IMR-90 (cell line): Measurements from ENCODE around the gene ITGB1BP1. TPM values are rescaled to one million over a fixed set of nuclear protein-coding genes. Genes with fewer than 3 reads are reported as not detected.

Experiments used
- ATAC-seq: fragments of 200-7000 bp; cut with Tn5 transposase; 2 replicates; pipeline ENCODE4 v1.9.1; 2020; ENCODE audit warnings: low read depth, mild to moderate bottlenecking, moderate library complexity
- BruUV-seq: library from RNA; stranded (reverse); fragments of 400-500 nt; replicated peaks from 2 replicates; lab custom pipeline; 2021; lab: Mats Ljungman, UMichigan
- CTCF ChIA-PET: fragments of 300-600 bp; formaldehyde crosslinking; extraction: SDS; loops from one replicate; lab custom pipeline; 2021; ENCODE audit warnings: antibody characterized with exemption; lab: Yijun Ruan, JAX
- POLR2A ChIA-PET: fragments of 300-600 bp; sonication (Branson Sonifier 250); formaldehyde crosslinking; loops from one replicate; lab custom pipeline; 2022; ENCODE audit warnings: antibody characterized with exemption; ENCODE audit not compliant: unreplicated experiment; lab: Charles Lee
- DNase-seq: peaks from one replicate; pipeline ENCODE4 v3.0.0; 2013
- H2AFZ ChIP-seq: replicated peaks from 2 replicates; pipeline ENCODE3; 2013; ENCODE audit warnings: low read length, mild to moderate bottlenecking; ENCODE audit not compliant: poor library complexity
- H2AK5ac ChIP-seq: 2 replicates; pipeline ENCODE4 v1.6.1; 2013; ENCODE audit warnings: low read depth, low read length, inconsistent platforms
- H2AK9ac ChIP-seq: replicated peaks from 2 replicates; pipeline ENCODE3; 2013; ENCODE audit warnings: mild to moderate bottlenecking, low read depth, low read length, moderate library complexity; ENCODE audit not compliant: poor library complexity
- H2BK120ac ChIP-seq: 2 replicates; pipeline ENCODE4 v1.6.1; 2013; ENCODE audit warnings: low read depth, low read length, inconsistent platforms
- H2BK15ac ChIP-seq: 3 replicates; pipeline ENCODE4 v1.6.1; 2013; ENCODE audit warnings: low read depth, low read length, inconsistent platforms
- H2BK20ac ChIP-seq: 2 replicates; pipeline ENCODE4 v1.6.1; 2013; ENCODE audit warnings: low read depth, mild to moderate bottlenecking, inconsistent platforms, low read length, moderate library complexity
- H2BK5ac ChIP-seq: 2 replicates; pipeline ENCODE4 v1.6.1; 2013; ENCODE audit warnings: mild to moderate bottlenecking, low read depth, low read length, inconsistent platforms; ENCODE audit not compliant: poor library complexity, severe bottlenecking
- H3K14ac ChIP-seq: replicated peaks from 2 replicates; pipeline ENCODE4 v1.6.1; 2013; ENCODE audit warnings: low read depth, low read length, inconsistent platforms
- H3K18ac ChIP-seq: 2 replicates; pipeline ENCODE4 v1.6.1; 2013; ENCODE audit warnings: low read depth, low read length, control low read depth
- H3K23ac ChIP-seq: 2 replicates; pipeline ENCODE4 v1.6.1; 2013; ENCODE audit warnings: low read depth, low read length, inconsistent platforms
- H3K27ac ChIP-seq: 2 replicates; pipeline ENCODE4 v1.5.1; 2013; ENCODE audit warnings: mild to moderate bottlenecking, control low read depth, low read length; ENCODE audit not compliant: insufficient read depth
- H3K27me3 ChIP-seq: 2 replicates; pipeline ENCODE4 v1.6.1; 2013; ENCODE audit warnings: low read length; ENCODE audit not compliant: control insufficient read depth, insufficient read depth
- H3K36me3 ChIP-seq: 2 replicates; pipeline ENCODE4 v1.6.1; 2013; ENCODE audit warnings: low read length, mixed read lengths; ENCODE audit not compliant: control insufficient read depth, insufficient read depth
- H3K4ac ChIP-seq: 2 replicates; pipeline ENCODE4 v1.6.1; 2013; ENCODE audit warnings: low read depth, low read length, inconsistent platforms
- H3K4me1 ChIP-seq: 2 replicates; pipeline ENCODE4 v1.6.1; 2013; ENCODE audit warnings: low read length, mixed read lengths; ENCODE audit not compliant: control insufficient read depth, insufficient read depth
- H3K4me2 ChIP-seq: 2 replicates; pipeline ENCODE4 v1.6.1; 2013; ENCODE audit warnings: low read depth, mild to moderate bottlenecking, control low read depth, low read length, moderate library complexity
- H3K4me3 ChIP-seq: 2 replicates; pipeline ENCODE4 v1.5.1; 2013; ENCODE audit warnings: low read depth, mild to moderate bottlenecking, control low read depth, low read length, moderate library complexity; ENCODE audit not compliant: insufficient read depth
- H3K56ac ChIP-seq: 2 replicates; pipeline ENCODE4 v1.6.1; 2013; ENCODE audit warnings: low read length, inconsistent platforms; ENCODE audit not compliant: insufficient read depth; ENCODE audit errors: extremely low read depth
- H3K79me1 ChIP-seq, 2 experiments: 2 replicates each; pipeline ENCODE4 v1.6.1; 2013; ENCODE audit warnings: low read length in 2 of 2, inconsistent platforms in 1 of 2, low read depth in 1 of 2
- H3K9ac ChIP-seq: 2 replicates; pipeline ENCODE4 v1.6.1; 2013; ENCODE audit warnings: low read depth, low read length, control low read depth
- H3K9me1 ChIP-seq: 2 replicates; pipeline ENCODE4 v1.6.1; 2013; ENCODE audit warnings: low read length, inconsistent platforms; ENCODE audit not compliant: insufficient read depth
- H3K9me3 ChIP-seq: 2 replicates; pipeline ENCODE4 v1.6.1; 2013; ENCODE audit warnings: low read length; ENCODE audit not compliant: control insufficient read depth, insufficient read depth
- H4K20me1 ChIP-seq: 2 replicates; pipeline ENCODE4 v1.6.1; 2013; ENCODE audit warnings: low read length, inconsistent platforms; ENCODE audit not compliant: insufficient read depth
- H4K5ac ChIP-seq: 2 replicates; pipeline ENCODE4 v1.6.1; 2013; ENCODE audit warnings: mild to moderate bottlenecking, low read depth, low read length, control low read depth
- H4K8ac ChIP-seq, 2 experiments: 2 replicates each; pipeline ENCODE4 v1.6.1; 2013; ENCODE audit warnings: low read depth in 2 of 2, low read length in 2 of 2, control low read depth in 1 of 2, inconsistent platforms in 1 of 2
- H4K91ac ChIP-seq: 2 replicates; pipeline ENCODE4 v1.6.1; 2013; ENCODE audit warnings: low read depth, low read length, inconsistent platforms; ENCODE audit not compliant: insufficient read depth
- CEBPB ChIP-seq: IDR thresholded peaks from 2 replicates; pipeline ENCODE4 v1.6.1; 2012; ENCODE audit warnings: low read depth, low read length, improper control_type of control experiment
- CHD1 ChIP-seq: IDR thresholded peaks from 2 replicates; pipeline ENCODE4 v1.6.1; 2012; ENCODE audit warnings: low read depth, low read length, improper control_type of control experiment
- FOS ChIP-seq: fragments of 150-350 bp; IDR thresholded peaks from 2 replicates; pipeline ENCODE4 v1.6.1; 2016; ENCODE audit warnings: low read depth, low read length
- MAZ ChIP-seq: IDR thresholded peaks from 2 replicates; pipeline ENCODE4 v1.6.1; 2012; ENCODE audit warnings: low read depth, mild to moderate bottlenecking, low read length, improper control_type of control experiment, moderate library complexity, borderline replicate concordance
- MXI1 ChIP-seq: IDR thresholded peaks from 2 replicates; pipeline ENCODE4 v1.6.1; 2012; ENCODE audit warnings: low read depth, mild to moderate bottlenecking, low read length, moderate library complexity, borderline replicate concordance
- NFE2L2 ChIP-seq: fragments of 150-350 bp; IDR thresholded peaks from 2 replicates; pipeline ENCODE4 v1.6.1; 2016; ENCODE audit warnings: low read depth, mild to moderate bottlenecking, low read length
- POLR2A ChIP-seq: IDR thresholded peaks from 2 replicates; pipeline ENCODE4 v1.6.1; 2012; ENCODE audit warnings: mild to moderate bottlenecking, low read depth, low read length
- SMC3 ChIP-seq: fragments of 150-350 bp; IDR thresholded peaks from 2 replicates; pipeline ENCODE4 v1.6.1; 2016; ENCODE audit warnings: low read depth, mild to moderate bottlenecking, antibody characterized with exemption, low read length, moderate library complexity
- USF2 ChIP-seq: fragments of 150-350 bp; IDR thresholded peaks from 2 replicates; pipeline ENCODE4 v1.6.1; 2017; ENCODE audit warnings: mild to moderate bottlenecking, antibody characterized with exemption, low read length, low read depth
- WGBS, 2 experiments: methylation state at CpG; one replicate each; pipeline versions ENCODE4 v1.1.5 to v1.1.7; 2013; ENCODE audit warnings: missing lambda C conversion rate in 2 of 2; ENCODE audit not compliant: insufficient read length in 1 of 2; ENCODE audit errors: extremely low coverage in 2 of 2; 5-methylcytosine and 5-hydroxymethylcytosine counted together
- dilution Hi-C: fragments of 300-500 bp; cut with HindIII; formaldehyde crosslinking; loops from one replicate; pipeline ENCODE4 v1.14.3; 2018; ENCODE audit warnings: low sequenced_read_pairs; ENCODE audit not compliant: unreplicated experiment
- in situ Hi-C: fragments of 300-500 bp; cut with MboI; formaldehyde crosslinking; loops from 3 replicates; pipeline ENCODE4 v1.14.3; 2019; ENCODE audit warnings: low sequenced_read_pairs, inconsistent platforms, mixed read lengths
- intact Hi-C: fragments of 100-400 bp; cut with micrococcal nuclease; formaldehyde crosslinking; loops from 2 replicates; pipeline ENCODE4 v1.10.0; 2022
- polyA plus RNA-seq, 3 experiments: library from polyadenylated mRNA; depleted of rRNA; stranded (reverse); fragments of >200 nt; gene quantifications; 2 replicates each; pipeline ENCODE4 v1.2.3, GENCODE V29; 2012; ENCODE audit warnings: low replicate concordance in 1 of 3
- total RNA-seq: library from RNA; depleted of rRNA; stranded (reverse); fragments of >200 nt; gene quantifications from 2 replicates; pipeline ENCODE4 v1.2.3, GENCODE V29; 2012
- TF ChIP-seq, protein P1 (sequence below): conservative IDR thresholded peaks from 2 replicates; pipeline ENCODE4 v1.5.1; 2012; ENCODE audit warnings: mild to moderate bottlenecking, low read depth, low read length, improper control_type of control experiment

ITGB1BP1 gene
- total and polyA plus RNA-seq, 2 of the 4 experiments (the other 2 are of a cell fraction) = 48.6 to 88.1 TPM

DNA sequence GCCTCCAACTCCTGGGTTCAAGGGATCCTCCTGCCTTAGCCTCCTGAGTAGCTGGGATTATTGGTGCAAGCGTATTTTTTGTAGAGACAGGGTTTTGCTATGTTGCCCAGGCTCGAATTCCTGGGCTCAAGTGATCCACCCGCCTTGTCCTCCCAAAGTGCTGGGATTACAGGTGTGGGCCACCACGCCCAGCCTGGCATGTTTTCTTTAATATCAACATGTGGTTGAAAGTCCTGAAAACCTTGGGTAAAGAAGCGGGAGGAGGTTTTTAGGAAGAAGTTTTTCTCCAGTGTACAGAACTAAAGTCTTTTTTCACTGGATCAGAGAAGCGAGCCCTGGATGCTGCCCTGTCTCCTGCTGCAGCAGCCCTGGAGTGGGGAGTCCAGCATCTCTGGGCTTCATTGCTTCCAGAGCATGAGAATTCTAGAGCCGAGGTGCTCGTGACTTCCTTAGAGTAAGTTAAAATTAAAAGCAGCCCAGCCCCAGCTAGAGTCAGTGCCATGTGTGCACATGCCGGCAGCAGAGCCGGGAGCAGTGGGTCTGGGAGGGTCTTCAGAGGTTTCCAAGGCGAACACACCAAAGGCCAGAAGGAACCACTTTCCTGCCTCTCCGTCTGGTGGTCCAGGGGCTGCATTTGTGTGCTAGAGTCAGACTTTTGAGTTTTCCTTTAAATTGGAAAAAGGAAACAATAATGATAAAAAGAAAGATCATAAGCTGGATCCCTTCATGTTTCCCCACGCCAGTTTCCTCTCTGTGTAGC lies 31.2 kb downstream of the ITGB1BP1 start:
- H3K36me3 ChIP-seq = peaks cover 49% of the 10 kb centered on the region
- 94% methylated on average over 7 of the region's 13 CpGs; no CpG with 5 or more reads in 1 of the 2 experiments for WGBS, 2 experiments
- DNase-seq (no peak), ATAC-seq (no peak)
- H2BK120ac ChIP-seq = no peak overlapping the region
- H2AFZ ChIP-seq = no peak overlapping the region
- dilution Hi-C loops = no loop called here
- peaks cover 0 to 38% of the 10 kb centered on the region in 2 experiments; a peak in 3 of 4 replicates for H3K79me1 ChIP-seq
- H4K20me1 ChIP-seq = peaks cover 4% of the 10 kb centered on the region
- H3K4me3 ChIP-seq = no peak overlapping the region
- in situ Hi-C loops = no loop called here
- H3K9ac ChIP-seq = no peak overlapping the region
- H3K27me3 ChIP-seq = no peaks in the 10 kb centered on the region
- H3K9me1 ChIP-seq = peaks cover 4% of the 10 kb centered on the region
- no peak overlapping the region for H3K14ac ChIP-seq
- no peak overlapping the region for H2BK15ac ChIP-seq
- no peak for TF ChIP-seq FOS
- no peak for TF ChIP-seq USF2
- TF ChIP-seq MAZ = no peak
- no peak for TF ChIP-seq CHD1
- TF ChIP-seq CEBPB = no peak
- TF ChIP-seq MXI1 = no peak
- no peak for TF ChIP-seq NFE2L2
- TF ChIP-seq, protein P1, sequence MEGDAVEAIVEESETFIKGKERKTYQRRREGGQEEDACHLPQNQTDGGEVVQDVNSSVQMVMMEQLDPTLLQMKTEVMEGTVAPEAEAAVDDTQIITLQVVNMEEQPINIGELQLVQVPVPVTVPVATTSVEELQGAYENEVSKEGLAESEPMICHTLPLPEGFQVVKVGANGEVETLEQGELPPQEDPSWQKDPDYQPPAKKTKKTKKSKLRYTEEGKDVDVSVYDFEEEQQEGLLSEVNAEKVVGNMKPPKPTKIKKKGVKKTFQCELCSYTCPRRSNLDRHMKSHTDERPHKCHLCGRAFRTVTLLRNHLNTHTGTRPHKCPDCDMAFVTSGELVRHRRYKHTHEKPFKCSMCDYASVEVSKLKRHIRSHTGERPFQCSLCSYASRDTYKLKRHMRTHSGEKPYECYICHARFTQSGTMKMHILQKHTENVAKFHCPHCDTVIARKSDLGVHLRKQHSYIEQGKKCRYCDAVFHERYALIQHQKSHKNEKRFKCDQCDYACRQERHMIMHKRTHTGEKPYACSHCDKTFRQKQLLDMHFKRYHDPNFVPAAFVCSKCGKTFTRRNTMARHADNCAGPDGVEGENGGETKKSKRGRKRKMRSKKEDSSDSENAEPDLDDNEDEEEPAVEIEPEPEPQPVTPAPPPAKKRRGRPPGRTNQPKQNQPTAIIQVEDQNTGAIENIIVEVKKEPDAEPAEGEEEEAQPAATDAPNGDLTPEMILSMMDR = no peak
- TF ChIP-seq SMC3 = no peak
- no peak for TF ChIP-seq POLR2A
- no peak overlapping the region for H3K4ac ChIP-seq
- H4K91ac ChIP-seq = no peak overlapping the region
- no peak overlapping the region for H2AK9ac ChIP-seq
- ChIA-PET CTCF (no interaction called here), POLR2A (no interaction called here)
- intact Hi-C loops = no loop called here
- H2BK20ac ChIP-seq = no peak overlapping the region
- no peak overlapping the region for H3K18ac ChIP-seq
- BruUV-seq = no TSS peak
- no peak overlapping the region for H3K56ac ChIP-seq
- no peaks in the 10 kb centered on the region for H3K4me1 ChIP-seq
- H2BK5ac ChIP-seq = no peak overlapping the region
- no peak overlapping the region for H2AK5ac ChIP-seq
- no peak overlapping the region for H4K5ac ChIP-seq
- no peaks in the 10 kb centered on the region for H3K9me3 ChIP-seq
- H3K23ac ChIP-seq = no peak overlapping the region
- H4K8ac ChIP-seq = no peak overlapping the region
- no peak overlapping the region for H3K4me2 ChIP-seq
- H3K27ac ChIP-seq = no peak overlapping the region
